ENCODE measurements around the gene GPR141. TPM values are rescaled to one million over a fixed set of nuclear protein-coding genes. Genes with fewer than 3 reads are reported as not detected.

Gene GPR141
- total RNA-seq = 0.28 TPM in 1 of 2 replicates, not detected in the other

GRCh38 chr7:37683246-37684120 is at the start of gene GPR141:
TSS of gene GPR141 (plus strand) at chr7:37683766. CDS start at chr7:37740394, 56,628 bp downstream.

Other genes with a start within 250 kb of the GPR141 start
- gene ELMO1, start 234.9 kb upstream of the GPR141 start, total RNA-seq = 0.14 TPM in 1 of 2 replicates, not detected in the other
- gene NME8, start 164.8 kb downstream of the GPR141 start, total RNA-seq = not detected in 2 replicates
- gene SFRP4, start 233.1 kb downstream of the GPR141 start, total RNA-seq = not detected in 2 replicates
- 0.34 and 13.3 TPM in 2 replicates for gene EPDR1, start 236.9 kb downstream of the GPR141 start, total RNA-seq

Data from nasal cavity respiratory epithelium epithelial cell of viscerocranial mucosa (primary cell).